ENCODE results near the gene EPHB3. TPM values are rescaled to one million over a fixed set of nuclear protein-coding genes. Genes with fewer than 3 reads are reported as not detected.

EPHB3 gene
- total and polyA plus RNA-seq, 4 donors: 3.1 to 20.5 (median 7.7) TPM

- Histone ChIP-seq H3K9ac (ENCODE audit: insufficient read depth in 1 of 2, low read length in 2 of 2) (no peak overlapping the region), H3K9me3 (ENCODE audit: control insufficient read depth in 4 of 4, insufficient read depth in 3 of 4, low read length in 3 of 4) (no peaks in the 10 kb centered on the region), H3K4me3 (no peak overlapping the region), H3K4me1 (ENCODE audit: control insufficient read depth in 5 of 5, insufficient read depth in 5 of 5, low read length in 5 of 5) (no peaks in the 10 kb centered on the region), H3K36me3 (ENCODE audit: control insufficient read depth in 4 of 4, insufficient read depth in 4 of 4, low read length in 4 of 4) (no peaks in the 10 kb centered on the region), H3K27me3 (ENCODE audit: control insufficient read depth in 3 of 3, insufficient read depth in 3 of 3, low read length in 2 of 3) (peaks cover 0 to 17% (median 13%) of the 10 kb centered on the region in 3 donors), H3K27ac (ENCODE audit: low read depth in 1 of 2, low read length in 1 of 2) (no peak overlapping the region)
- ATAC-seq (ENCODE audit: insufficient read depth, low FRiP score): no peak
- WGBS, 2 donors: 66 to 69% methylated on average over 4 of the region's 4 CpGs
- no peak for DNase-seq
- TF ChIP-seq CTCF (IDR thresholded peaks at IDR 0.05; ENCODE audit: control extremely low read depth, extremely low read depth): no peak
Measured at GRCh38 chr3:184542577-184542976, 19.0 kb upstream of the EPHB3 start.

- Histone ChIP-seq H3K9me3 (ENCODE audit: control insufficient read depth in 4 of 4, insufficient read depth in 3 of 4, low read length in 3 of 4) (no peaks in the 10 kb centered on the region), H3K4me3 (no peak overlapping the region), H3K27me3 (ENCODE audit: control insufficient read depth in 3 of 3, insufficient read depth in 3 of 3, low read length in 2 of 3) (peaks cover 0 to 13% (median 13%) of the 10 kb centered on the region in 3 donors), H3K4me1 (ENCODE audit: control insufficient read depth in 5 of 5, insufficient read depth in 5 of 5, low read length in 5 of 5) (no peaks in the 10 kb centered on the region), H3K36me3 (ENCODE audit: control insufficient read depth in 4 of 4, insufficient read depth in 4 of 4, low read length in 4 of 4) (no peaks in the 10 kb centered on the region), H3K27ac (ENCODE audit: low read depth in 1 of 2, low read length in 1 of 2) (no peak overlapping the region), H3K9ac (ENCODE audit: insufficient read depth in 1 of 2, low read length in 2 of 2) (no peak overlapping the region)
- no peak for DNase-seq
- 78 to 86% methylated on average over 6 of the region's 6 CpGs for whole genome bisulfite sequencing, 2 donors
- TF ChIP-seq CTCF (IDR thresholded peaks at IDR 0.05; ENCODE audit: control extremely low read depth, extremely low read depth): no peak
- ATAC-seq (ENCODE audit: insufficient read depth, low FRiP score): no peak
Measured at GRCh38 chr3:184543256-184543655, 18.3 kb upstream of the EPHB3 start.

GRCh38 chr3:184543843-184544512 is 17.6 kb upstream of the EPHB3 start:
- Histone ChIP-seq H3K27me3 (ENCODE audit: control insufficient read depth in 3 of 3, insufficient read depth in 3 of 3, low read length in 2 of 3) (peaks cover 0 to 12% (median 8%) of the 10 kb centered on the region in 3 donors), H3K4me3 (no peak overlapping the region), H3K27ac (ENCODE audit: low read depth in 1 of 2, low read length in 1 of 2) (no peak overlapping the region), H3K9me3 (ENCODE audit: control insufficient read depth in 4 of 4, insufficient read depth in 3 of 4, low read length in 3 of 4) (no peaks in the 10 kb centered on the region), H3K36me3 (ENCODE audit: control insufficient read depth in 4 of 4, insufficient read depth in 4 of 4, low read length in 4 of 4) (no peaks in the 10 kb centered on the region), H3K4me1 (ENCODE audit: control insufficient read depth in 5 of 5, insufficient read depth in 5 of 5, low read length in 5 of 5) (no peaks in the 10 kb centered on the region), H3K9ac (ENCODE audit: insufficient read depth in 1 of 2, low read length in 2 of 2) (no peak overlapping the region)
- DNase-seq (peak; percentile 83 to 87 (median 85)), ATAC-seq (ENCODE audit: insufficient read depth, low FRiP score) (peak; percentile 71)
- 8 to 10% methylated on average over 18 of the region's 18 CpGs for WGBS, 2 donors
- TF ChIP-seq CTCF (IDR thresholded peaks at IDR 0.05; ENCODE audit: control extremely low read depth, extremely low read depth): peak; percentile 74

GRCh38 chr3:184544513-184544861 is 17.1 kb upstream of the EPHB3 start:
- Histone ChIP-seq H3K4me3 (no peak overlapping the region), H3K27me3 (ENCODE audit: control insufficient read depth in 3 of 3, insufficient read depth in 3 of 3, low read length in 2 of 3) (peaks cover 0 to 9% (median 6%) of the 10 kb centered on the region in 3 donors), H3K9ac (ENCODE audit: insufficient read depth in 1 of 2, low read length in 2 of 2) (no peak overlapping the region), H3K9me3 (ENCODE audit: control insufficient read depth in 4 of 4, insufficient read depth in 3 of 4, low read length in 3 of 4) (no peaks in the 10 kb centered on the region), H3K27ac (ENCODE audit: low read depth in 1 of 2, low read length in 1 of 2) (no peak overlapping the region), H3K36me3 (ENCODE audit: control insufficient read depth in 4 of 4, insufficient read depth in 4 of 4, low read length in 4 of 4) (no peaks in the 10 kb centered on the region), H3K4me1 (ENCODE audit: control insufficient read depth in 5 of 5, insufficient read depth in 5 of 5, low read length in 5 of 5) (no peaks in the 10 kb centered on the region)
- ATAC-seq (ENCODE audit: insufficient read depth, low FRiP score) (no peak), DNase-seq (no peak)
- TF ChIP-seq CTCF (IDR thresholded peaks at IDR 0.05; ENCODE audit: control extremely low read depth, extremely low read depth): no peak
